GM19023 (cell line): Measurements from ENCODE around the gene PACSIN2.

ENCODE experiments used
- ATAC-seq: cut with Tn5 transposase; IDR thresholded peaks from one replicate; pipeline ENCODE4 v1.9.1; 2021; ENCODE audit warnings: mild to moderate bottlenecking, moderate library complexity; ENCODE audit not compliant: unreplicated experiment

The PACSIN2 gene

DNA sequence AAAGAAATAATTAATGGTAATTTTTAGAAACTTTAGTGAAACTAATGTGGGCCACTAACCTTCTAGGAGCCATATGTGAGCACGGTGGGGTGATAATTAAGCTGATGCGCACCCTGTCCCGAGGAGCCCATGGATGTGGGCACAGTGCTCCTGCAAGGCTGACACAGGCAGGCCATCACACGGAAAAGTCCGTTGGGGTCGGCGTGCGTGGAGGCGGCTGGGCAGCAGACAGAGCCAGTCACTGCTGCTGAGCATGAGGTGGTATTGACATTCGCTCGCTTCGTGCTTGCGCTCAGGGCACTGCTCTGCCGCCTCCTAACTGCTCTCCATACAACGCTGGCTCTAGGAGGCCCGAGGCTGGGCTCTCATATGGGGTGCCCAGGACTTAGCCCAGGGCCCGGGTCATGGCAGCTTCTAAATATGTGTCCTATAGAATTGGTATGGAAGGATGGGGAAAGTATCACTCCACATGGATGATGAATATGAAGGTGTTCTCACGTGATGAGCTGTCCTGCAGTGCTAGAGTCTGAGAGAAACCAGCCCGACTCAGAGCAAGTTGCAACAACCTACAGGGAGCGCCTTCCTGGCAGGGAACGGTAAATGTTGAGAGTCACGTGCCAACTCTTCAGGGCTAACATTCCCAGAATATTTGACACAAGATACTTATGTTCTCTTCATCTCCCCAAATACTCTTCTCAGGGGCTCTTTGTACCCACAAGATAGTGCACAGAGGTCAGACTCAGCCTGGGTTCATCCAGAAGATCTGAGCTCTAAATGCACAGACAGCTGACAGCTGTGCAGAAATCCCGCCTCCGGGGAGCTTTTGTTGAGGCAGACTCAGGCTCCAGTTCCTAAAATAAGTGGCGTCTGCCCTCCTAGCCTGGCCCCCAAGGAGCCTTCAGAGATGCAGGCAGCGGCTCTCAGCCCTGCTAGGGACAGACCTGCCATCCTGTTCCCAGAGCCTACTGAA, 107.3 kb downstream of the PACSIN2 start:
- ATAC-seq = no peak

DNA sequence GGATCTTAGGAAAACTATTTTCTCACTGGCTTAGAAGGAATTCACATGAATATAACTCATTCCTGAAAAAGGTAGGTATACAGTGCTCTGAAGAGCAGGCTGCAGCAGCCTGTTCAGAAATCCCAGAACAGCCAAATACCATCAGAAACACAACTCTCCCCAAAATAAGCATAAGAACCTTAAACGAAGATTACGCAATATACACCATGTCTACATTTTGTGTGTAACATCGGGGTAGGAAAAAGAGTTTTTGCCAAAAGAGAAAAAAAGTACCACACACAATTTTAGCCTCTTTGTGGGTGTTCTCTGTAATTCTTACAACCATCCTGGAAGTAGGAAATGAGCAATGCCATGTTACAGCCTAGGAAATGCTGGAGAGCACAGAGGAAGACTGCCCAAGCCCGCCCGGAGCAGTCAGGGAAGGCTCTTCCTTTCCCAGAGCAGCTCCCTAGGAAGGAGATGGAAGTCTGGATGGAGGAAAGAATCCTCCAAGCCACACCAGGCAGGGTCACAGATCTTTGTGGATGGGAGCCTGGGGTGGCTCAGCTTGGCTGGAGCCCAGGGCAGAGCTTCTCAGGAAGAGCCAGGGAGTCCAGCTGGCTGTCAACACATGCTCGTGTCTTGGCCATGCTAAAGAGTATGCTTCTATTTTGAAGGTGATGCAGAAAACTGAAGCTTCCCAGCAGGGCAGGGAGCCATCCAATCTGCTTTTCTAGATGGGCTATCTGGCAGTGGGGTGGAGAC, 108.2 kb downstream of the PACSIN2 start:
- ATAC-seq = no peak

DNA sequence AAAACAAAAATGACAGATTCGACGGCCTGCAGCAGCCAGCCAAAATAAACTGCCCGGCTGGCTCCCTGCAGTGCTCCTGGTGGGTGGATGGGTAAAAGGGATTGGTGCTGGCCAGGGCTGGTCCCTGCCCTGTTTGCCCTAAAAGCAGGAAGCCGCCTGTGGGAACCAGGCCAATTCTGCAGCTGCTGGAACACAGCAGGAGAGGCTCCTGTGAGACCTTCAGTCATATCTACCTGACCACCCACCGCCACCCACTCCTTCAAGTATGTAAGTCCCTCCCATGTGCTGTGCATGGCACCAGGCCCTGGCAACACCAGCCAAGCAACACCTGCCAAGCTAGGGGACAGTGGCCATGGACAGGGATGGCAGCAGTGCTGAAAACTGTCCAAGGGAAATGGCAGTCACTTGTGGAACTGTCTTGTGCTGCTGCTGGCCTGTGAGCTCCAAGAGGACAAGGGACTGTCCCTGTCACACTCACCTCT, 109.2 kb downstream of the PACSIN2 start:
- no peak for ATAC-seq

DNA sequence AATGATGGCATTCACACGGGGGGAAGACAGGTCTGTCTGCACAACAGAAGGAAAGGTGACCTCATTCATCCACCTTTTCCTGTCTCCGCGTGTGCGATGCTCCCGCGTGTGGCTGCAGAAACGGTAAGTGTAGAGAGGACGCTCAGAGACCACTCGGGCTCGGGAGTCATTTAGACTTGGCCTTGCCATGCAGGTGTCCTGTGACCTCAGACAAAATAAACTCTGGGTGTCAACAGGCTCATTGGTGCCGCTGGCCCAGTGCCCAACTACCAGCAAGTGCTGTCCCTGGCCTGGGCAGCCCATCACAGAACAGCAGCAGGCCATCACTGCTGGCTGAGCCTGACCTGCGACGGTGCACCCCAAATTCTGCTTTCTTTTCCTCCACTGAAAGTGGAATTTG, 109.7 kb downstream of the PACSIN2 start:
- ATAC-seq = no peak

DNA sequence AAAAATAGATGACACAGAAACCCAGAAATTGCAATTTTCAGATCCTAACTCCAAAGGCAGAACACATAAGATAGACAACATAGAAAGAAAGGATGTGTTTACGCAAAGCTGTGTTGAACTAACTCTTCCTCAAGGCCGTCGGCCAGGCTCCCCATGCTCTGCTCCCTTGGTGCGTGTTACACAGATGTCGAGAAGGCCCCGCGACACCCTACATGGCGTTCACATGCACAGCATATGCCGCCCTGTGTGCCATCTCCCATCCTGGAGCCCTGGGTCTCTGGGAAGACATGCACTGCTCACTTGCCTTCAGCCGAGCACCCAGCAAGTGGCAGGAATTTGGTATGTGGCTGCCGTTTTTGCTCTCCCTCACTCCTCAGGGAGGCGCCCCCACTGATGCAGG, 110.9 kb downstream of the PACSIN2 start:
- ATAC-seq = no peak

DNA sequence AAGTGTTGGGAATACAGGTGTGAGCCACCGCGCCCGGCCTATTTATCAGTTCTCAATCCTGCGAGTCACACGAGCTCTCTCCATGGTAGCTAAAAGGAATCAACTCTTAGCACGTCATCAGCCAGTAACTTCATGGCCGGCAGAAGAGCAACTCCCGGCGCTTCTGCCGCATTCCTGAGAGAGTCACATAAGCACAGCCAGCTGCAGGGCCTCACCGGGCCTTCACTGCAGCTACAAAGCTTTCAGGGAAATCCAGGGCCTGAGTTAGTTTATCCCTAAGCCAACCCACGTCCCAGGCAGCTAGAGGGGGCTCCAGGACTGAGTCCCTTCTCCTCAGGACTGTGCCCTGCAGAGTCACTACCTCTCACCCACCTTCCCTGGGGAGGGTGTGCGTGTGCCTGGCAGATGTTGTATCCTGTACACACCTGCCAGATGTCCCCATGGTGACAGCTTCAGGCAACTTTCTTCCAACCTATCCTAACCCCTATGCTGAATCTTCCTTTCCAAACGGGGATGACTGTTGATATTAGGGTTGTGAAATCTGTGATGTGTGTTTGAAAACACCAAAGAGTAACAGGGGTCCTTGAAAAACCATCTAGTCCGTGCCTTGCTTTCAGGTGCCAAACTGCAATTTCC, 112.0 kb downstream of the PACSIN2 start:
- no peak for ATAC-seq

DNA sequence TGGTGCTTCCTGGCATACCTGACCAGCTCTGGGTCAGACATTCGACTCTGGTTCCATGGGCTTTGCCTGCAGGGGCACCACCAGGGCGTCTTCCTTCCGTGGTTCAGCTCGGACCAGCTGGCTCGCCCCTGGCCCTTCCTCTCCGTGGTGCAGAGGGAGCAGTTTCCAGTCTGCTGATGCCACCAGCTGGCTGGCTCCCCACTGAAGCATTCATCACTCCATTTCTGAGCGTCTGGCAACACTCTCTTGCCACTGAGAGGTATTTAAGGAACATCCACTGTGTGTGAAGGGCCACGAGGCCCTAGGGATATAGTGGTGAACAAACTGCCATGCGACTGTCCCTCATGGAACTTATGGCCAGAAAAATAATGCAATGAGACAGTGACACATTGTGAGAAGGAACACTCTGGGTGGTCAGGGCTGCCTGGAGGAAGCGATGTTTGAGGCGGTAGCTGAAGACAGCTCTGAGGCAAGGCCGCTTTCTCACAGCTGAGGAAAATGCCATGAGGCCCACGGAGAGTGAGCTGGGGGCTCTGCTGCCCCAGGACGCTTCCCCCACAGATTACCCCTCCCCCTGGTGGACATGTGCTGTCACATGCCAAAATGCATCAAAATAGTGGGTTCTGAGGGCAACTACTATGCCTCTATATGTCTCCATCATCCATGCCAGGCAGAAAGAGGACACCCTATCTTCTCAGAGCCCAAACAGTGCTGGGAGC, 113.0 kb downstream of the PACSIN2 start:
- ATAC-seq = no peak

DNA sequence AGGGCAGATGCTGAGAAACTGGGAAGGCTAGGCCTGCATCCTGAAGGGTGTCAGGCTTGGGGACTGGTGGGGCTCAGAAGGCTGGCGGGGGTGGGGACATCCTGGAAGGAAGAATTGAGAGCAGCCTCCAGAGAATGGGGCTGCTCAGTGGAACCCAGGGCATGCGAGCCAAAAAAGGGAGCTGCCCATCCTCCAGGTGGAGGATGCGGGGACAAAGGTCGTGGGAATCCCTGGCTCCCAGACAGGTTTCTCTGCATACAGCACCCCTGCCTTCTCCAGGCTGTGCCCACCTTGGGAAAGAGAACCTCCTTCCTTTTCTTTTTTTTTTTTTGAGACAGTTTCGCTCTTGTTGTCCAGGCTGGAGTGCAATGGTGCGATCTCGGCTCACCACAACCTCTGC, 117.0 kb downstream of the PACSIN2 start:
- no peak for ATAC-seq

DNA sequence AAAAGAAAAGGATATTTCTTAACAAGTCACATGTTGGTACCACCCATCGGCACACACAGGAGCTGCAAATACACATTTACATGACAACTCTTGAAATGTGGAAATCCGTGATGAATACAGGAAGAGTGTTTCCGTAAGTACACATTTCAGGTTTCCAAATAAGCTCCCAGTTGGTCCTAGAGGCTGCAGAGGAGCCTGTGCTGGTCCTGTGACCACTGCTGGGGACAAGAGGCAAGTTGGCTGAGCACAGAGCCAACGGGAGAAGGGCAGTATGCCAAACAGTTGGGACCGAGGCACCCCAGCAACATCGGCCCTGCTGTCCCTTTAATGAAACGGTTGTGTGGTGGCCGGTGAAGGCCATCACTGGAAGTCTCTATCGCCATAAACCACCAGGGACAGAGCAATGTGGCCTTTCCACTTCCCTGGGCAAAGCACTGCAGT, 119.4 kb downstream of the PACSIN2 start:
- ATAC-seq = no peak

DNA sequence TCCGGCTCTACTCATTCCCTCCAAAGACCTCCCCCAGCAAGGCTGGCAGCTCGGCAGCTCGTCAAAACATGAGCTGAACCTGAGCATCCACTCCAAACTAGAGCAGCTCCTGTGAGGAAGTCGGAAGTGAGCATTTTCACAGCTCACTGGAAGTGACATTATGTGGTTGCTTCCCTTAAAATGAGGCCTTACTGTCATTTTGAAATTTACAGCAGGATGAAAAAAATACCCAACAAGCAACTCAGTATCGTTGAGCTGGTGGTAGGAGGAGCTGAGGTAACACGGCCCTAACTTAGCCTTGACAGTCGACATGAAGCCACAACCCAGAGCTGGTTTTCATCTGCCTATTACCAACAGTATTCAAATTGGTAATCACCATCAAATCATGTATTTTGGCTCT, 119.9 kb downstream of the PACSIN2 start:
- no peak for ATAC-seq

DNA sequence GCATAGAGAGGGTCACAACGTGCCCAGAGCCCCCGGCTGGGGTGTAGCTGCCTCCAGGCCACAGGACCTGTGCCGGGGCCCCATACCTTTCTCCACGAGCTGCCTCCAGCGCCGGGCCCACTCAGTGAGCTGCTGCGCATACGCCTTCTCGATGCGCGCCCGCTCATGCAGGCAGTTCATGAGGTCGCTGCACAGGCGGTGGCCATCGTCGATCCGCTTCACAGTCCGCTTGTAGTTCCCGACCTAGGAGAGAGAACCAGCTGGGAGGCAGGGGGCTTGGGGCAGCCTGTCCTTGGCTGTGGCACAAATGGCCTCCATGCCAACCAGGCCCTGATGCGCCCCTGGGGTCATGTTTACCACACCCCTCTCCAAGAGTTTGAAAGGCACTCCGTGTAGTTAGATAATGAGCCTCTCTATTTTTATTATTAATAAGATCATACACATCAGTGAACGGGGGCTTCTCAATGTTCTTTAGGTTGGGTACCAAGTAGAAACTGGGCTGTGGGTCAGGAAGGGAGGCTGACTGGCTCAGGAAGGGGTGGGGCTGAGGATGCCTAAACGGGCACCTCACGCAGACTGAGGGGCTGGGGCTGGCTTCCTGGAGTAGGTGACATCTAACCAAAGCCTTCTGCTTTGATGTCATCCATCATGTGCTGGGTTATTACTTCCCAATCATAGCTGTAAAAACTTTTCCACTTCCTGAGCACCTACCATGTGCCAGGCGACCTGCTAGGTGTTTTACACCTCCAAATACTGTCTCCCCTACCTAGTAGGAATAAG, 121.4 kb downstream of the PACSIN2 start:
- no peak for ATAC-seq

DNA sequence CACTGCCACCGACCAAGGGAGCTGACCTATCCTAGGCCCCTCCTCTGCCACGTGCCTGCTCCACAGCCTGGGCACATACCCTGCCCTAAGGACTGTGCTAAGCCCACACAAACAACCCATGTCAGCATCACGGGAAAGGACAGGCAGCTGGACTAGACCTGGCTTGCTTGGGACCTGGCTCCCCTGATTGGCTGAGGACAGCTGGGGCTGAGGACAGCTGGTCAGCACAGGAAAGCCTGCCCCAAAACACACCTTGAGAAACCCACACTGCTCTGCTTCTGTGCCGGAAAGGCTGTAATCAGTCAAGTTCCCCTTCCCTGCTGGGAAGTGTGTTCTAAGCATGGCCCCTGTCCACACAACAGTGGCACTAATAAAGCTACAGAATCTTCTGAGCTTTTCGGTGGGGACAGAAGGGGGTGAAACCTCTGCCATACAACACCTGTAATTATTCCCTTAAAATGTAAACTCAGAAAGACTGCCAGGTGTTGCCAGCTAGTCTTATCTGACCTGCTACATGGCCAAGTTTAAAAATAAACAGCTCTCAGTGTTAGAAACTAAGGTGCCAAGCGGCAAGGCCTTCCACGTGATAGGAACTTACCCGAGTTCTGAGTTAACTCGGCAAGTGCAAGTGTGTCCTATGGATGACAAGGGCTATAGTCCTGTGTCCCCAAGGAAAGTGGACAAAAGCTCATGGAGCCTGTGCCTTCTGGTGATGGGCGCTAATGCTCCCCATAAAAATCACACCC, 122.2 kb downstream of the PACSIN2 start:
- ATAC-seq = no peak

DNA sequence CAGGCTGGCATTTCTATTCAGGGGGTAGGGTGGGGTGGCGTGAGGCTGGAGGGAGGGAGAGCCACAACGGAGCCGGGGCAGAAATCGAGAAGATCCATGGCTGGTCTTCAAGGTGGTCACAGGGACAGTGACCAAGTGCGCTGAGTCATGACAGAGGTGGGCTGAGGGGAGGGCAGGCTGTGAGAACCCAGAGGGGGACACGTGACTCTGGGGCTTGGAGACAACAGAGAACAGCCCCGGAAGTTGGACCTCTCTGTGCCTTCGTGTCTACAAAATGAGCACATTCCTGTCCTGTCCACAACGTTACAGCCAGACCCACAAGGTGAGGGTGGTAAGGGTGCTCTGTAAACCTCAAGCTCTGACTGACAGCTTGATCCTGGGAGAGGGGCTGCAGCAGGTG, 122.8 kb downstream of the PACSIN2 start:
- ATAC-seq = no peak

DNA sequence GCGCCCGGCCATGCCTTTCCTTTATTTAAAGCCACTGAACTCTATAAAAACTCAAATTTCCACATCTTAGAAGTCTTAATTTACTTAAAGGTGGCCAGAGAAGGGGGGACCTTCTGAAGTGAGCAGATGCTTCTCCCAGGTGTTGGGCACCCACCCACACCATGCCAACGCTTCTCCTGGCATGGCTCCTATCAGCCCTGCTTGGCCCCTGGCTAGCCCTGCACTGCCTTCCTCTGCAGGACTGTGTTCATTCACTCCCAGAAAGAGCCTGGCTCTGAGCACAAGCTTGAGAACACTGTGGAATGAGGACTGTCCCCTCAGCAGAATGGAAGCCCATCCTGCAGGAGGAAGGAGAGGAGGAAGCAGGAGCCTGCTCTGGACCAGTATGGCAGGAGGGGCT, 123.3 kb downstream of the PACSIN2 start:
- ATAC-seq = no peak

DNA sequence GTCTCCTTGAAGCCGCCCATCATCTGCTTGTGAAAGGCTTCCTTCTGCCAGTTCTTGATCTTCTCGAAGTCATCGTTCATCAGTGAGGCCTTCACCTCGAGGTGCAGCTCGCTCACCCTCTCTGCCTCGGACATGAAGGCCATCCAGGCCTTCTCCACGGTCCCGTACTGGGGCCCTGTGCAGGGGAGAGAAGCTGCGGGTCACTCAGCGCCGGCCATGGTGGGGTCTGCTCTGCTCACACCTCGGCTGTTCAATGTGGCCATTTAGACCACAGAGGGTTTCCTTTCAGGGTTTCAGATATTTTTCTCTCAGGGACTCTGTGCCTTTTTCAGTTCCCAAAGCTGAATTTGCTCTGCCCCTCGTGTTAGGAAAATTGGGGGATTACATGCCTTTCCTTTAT, 123.9 kb downstream of the PACSIN2 start:
- ATAC-seq = no peak

DNA sequence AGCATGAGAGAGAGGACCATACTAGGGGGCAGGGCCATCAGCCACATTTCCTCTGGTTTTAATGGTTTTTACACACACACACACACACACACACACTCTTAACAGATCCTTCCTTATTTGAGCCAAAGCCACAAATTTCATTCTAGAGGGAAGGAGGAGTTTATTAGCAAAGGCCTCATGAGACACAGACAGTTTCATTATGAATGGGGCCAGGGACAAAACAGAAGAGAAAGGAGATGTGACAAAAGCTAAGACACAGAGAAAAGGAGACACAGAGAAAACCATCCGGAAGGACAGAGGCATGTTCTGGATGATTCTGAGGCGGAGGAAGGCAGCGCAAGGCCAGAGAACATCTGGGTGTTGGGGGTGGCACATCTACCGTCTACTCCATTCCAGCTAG, 125.6 kb downstream of the PACSIN2 start:
- ATAC-seq = no peak

DNA sequence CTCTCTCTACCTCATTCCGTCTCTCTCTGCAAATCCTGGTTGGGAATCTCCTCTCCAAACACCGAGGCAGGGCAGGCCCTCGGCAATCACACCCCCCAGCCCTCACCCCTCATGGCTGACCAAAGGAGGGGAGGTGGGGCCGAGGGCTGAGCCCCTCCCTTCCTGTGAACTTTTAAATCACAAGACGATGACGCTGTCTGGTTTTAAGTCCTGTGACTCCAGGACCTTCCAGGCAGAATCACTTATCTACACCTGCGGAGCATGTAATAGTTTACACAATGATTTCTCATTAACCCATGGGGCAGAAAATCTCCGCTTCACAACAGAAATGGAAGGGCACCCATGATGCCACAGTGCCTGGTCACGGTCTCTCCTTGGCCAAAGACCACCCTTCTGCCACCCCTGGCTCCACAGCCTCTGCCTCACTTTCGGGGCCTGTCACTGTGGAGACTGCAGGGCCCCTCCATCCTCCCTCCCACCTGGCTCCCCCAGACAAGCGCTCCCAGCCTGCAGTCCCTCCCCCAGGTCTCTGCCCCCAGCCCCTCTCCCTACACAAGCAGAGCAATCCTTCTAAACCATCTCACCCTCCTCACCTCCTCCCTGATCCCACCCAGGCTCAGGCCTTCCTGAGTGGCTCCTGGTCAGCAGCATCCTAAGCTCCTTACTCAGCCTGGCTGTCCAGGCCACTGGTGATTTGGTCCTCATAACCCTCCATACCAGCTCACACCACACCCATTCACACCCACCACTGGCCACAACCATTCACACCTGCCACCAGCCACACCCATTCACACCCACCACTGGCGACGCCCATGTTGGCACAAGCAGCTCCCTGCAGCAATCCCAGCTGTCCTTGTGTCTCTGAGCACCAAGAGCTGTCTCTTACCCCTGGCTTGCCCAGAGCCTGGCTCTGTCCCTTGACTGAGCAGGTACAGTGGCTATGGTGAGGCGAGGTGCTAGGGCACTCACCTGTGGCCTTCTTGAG, 127.1 kb downstream of the PACSIN2 start:
- ATAC-seq = no peak

DNA sequence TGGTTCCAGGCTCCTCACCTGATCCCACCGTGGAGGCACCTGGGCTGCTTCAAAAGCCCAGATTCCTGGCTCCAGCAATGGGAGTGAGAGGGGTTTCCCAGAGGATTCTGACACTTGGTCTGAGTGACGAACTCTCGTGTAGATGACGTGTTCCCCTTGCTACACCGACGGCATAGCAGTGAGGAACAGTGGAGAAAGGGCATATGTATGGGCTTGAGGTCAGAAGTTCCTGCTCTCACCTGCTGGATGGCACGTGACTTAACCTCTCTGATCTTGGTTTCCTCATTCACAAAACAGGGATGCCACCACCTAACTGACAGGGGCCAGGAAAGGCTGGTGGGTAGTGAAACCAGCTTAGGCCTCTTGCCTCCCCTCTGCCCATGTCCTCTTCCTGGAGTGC, 127.8 kb downstream of the PACSIN2 start:
- no peak for ATAC-seq
